SU-DHL-6 (cell line): Measurements from ENCODE around the gene TBC1D4.

Source experiments
- H2AFZ ChIP-seq: fragments of 200-600 bp; sonication (generic); 2 replicates; pipeline ENCODE4 v1.6.1; 2014; ENCODE audit warnings: low read depth, mild to moderate bottlenecking, moderate library complexity, mixed read lengths, antibody characterized with exemption, low read length; ENCODE audit not compliant: severe bottlenecking
- H3F3A ChIP-seq: fragments of 200-600 bp; shearing (Covaris generic); 2 replicates; pipeline ENCODE4 v1.6.0; 2016; ENCODE audit warnings: antibody characterized with exemption, mild to moderate bottlenecking; ENCODE audit not compliant: insufficient read depth
- H3K27ac ChIP-seq: fragments of 200-600 bp; sonication (generic); 2 replicates; pipeline ENCODE4 v1.5.1; 2016; ENCODE audit warnings: low read depth, mild to moderate bottlenecking, low read length, moderate library complexity, mixed read lengths
- H3K27me3 ChIP-seq: fragments of 200-600 bp; sonication (generic), shearing (Covaris generic); 2 replicates; pipeline ENCODE4 v1.6.0; 2014; ENCODE audit warnings: mild to moderate bottlenecking, low read length
- H3K36me3 ChIP-seq: fragments of 200-600 bp; sonication (generic); 2 replicates; pipeline ENCODE4 v1.6.1; 2014; ENCODE audit warnings: mild to moderate bottlenecking, low read length, mixed read lengths
- H3K4me2 ChIP-seq: fragments of 300-600, 200-600 bp; shearing (Covaris generic), sonication (generic); 2 replicates; pipeline ENCODE4 v1.6.0; 2014; ENCODE audit warnings: low read length, low read depth, mild to moderate bottlenecking; ENCODE audit not compliant: poor library complexity, severe bottlenecking
- H3K4me3 ChIP-seq: fragments of 200-600 bp; sonication (generic); 2 replicates; pipeline ENCODE4 v1.5.1; 2014; ENCODE audit warnings: antibody characterized with exemption, low read length, mild to moderate bottlenecking, mixed read lengths; ENCODE audit not compliant: insufficient read depth, poor library complexity, severe bottlenecking
- H3K79me2 ChIP-seq: fragments of 200-600 bp; sonication (generic); 2 replicates; pipeline ENCODE4 v1.6.1; 2014; ENCODE audit warnings: mild to moderate bottlenecking, low read length, moderate library complexity; ENCODE audit not compliant: insufficient read depth
- H3K9ac ChIP-seq: fragments of 200-600 bp; sonication (generic); 2 replicates; pipeline ENCODE4 v1.7.0; 2014; ENCODE audit warnings: mild to moderate bottlenecking, low read length
- H3K9me2 ChIP-seq: fragments of 200-600 bp; sonication (generic); replicated peaks from 2 replicates; pipeline ENCODE4 v1.6.1; 2014; ENCODE audit warnings: low read length; ENCODE audit not compliant: insufficient read depth
- H3K9me3 ChIP-seq: fragments of 200-600 bp; sonication (generic); 2 replicates; pipeline ENCODE4 v1.6.1; 2014; ENCODE audit warnings: low read length, mixed read lengths; ENCODE audit not compliant: insufficient read depth
- H4K20me1 ChIP-seq: fragments of 200-600 bp; sonication (generic); 2 replicates; pipeline ENCODE4 v1.6.1; 2014; ENCODE audit warnings: low read depth, mild to moderate bottlenecking, antibody characterized with exemption, low read length, moderate library complexity, mixed read lengths
- EZH2phosphoT487 ChIP-seq: fragments of 200-600 bp; sonication (generic), shearing (Covaris generic); conservative IDR thresholded peaks from 2 replicates; pipeline ENCODE4 v1.6.1; 2018; ENCODE audit warnings: mild to moderate bottlenecking, antibody characterized with exemption, low read length, moderate library complexity, mixed read lengths
- TF ChIP-seq, protein P1 (sequence below): fragments of 200-600 bp; sonication (generic); IDR thresholded peaks from one replicate; pipeline ENCODE4 v1.5.1; 2017; ENCODE audit warnings: antibody characterized with exemption, mild to moderate bottlenecking, low read length, moderate library complexity; ENCODE audit not compliant: insufficient read depth, poor library complexity, severe bottlenecking

The TBC1D4 gene

DNA sequence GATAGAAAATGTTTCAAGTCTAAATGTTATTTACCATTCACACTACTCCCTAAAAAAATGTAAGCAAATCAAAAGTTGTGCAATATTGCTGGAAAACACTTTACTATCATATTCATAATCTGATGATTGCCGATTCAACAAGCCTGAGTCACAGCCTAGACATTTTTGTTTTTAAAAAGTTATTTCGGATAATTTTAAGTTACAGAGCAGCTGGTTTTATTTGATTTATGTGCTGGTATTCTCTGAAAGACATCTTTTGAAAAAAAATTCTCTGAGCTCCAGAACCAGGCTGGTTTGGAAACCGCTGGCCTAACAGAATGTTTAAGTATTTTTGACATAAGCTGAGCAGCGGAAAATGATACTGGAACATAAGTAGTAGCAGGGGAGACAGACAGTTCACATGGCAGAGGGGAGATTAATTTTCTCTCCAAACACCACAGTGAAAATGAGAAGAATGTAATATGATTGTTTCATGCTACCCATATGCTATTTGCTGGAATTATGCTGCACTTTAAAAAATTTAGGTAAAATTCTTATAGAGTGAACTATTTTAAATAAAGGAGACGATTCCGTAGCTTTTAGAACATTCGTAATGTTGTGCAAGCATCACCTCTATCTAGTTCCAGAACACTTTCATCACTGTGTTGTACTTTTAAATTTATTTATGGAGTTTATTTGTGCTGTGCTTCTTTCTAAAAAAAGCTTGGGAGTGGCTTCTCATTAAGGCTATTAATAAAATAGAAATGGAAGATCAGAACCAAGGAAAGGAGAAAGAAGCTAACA, 36.1 kb downstream of the TBC1D4 start:
- Histone ChIP-seq H3F3A (no peaks in the 10 kb centered on the region), H3K9me3 (no peaks in the 10 kb centered on the region), H3K27me3 (no peaks in the 10 kb centered on the region), H3K4me3 (no peak overlapping the region), H4K20me1 (no peaks in the 10 kb centered on the region), H3K9me2 (no peaks in the 10 kb centered on the region), H3K27ac (no peak overlapping the region), H3K79me2 (no peaks in the 10 kb centered on the region), H3K36me3 (no peaks in the 10 kb centered on the region), H3K9ac (no peak overlapping the region), H3K4me2 (no peak overlapping the region), H2AFZ (no peak overlapping the region)
- TF ChIP-seq EZH2phosphoT487: no peak
- TF ChIP-seq, protein P1, sequence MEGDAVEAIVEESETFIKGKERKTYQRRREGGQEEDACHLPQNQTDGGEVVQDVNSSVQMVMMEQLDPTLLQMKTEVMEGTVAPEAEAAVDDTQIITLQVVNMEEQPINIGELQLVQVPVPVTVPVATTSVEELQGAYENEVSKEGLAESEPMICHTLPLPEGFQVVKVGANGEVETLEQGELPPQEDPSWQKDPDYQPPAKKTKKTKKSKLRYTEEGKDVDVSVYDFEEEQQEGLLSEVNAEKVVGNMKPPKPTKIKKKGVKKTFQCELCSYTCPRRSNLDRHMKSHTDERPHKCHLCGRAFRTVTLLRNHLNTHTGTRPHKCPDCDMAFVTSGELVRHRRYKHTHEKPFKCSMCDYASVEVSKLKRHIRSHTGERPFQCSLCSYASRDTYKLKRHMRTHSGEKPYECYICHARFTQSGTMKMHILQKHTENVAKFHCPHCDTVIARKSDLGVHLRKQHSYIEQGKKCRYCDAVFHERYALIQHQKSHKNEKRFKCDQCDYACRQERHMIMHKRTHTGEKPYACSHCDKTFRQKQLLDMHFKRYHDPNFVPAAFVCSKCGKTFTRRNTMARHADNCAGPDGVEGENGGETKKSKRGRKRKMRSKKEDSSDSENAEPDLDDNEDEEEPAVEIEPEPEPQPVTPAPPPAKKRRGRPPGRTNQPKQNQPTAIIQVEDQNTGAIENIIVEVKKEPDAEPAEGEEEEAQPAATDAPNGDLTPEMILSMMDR: no peak

DNA sequence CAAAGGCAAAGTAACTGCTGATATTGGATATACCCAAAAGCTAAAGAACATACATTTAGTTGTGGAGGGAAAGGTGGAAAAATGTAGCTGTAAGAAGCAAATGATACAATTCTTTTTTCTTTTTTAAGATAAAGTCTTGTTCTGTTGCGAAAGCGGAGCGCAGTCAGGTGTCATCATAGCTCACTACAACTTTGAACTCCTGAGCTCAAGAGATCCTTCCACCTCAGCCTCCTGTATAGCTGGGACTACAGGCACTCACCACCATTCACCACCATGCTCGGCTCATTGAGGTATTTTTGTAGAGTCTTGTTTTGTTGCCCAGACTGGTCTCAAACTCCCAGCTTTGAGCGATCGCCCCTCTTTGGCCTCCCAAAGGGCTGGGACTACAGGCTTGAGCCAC, 38.0 kb downstream of the TBC1D4 start:
- no peak overlapping the region for H2AFZ ChIP-seq
- H3K79me2 ChIP-seq: no peaks in the 10 kb centered on the region
- H3K9ac ChIP-seq: no peak overlapping the region
- H3K27ac ChIP-seq: no peak overlapping the region
- no peaks in the 10 kb centered on the region for H3K36me3 ChIP-seq
- no peak for TF ChIP-seq EZH2phosphoT487
- TF ChIP-seq, protein P1: no peak
- H3F3A ChIP-seq: no peaks in the 10 kb centered on the region
- H3K27me3 ChIP-seq: no peaks in the 10 kb centered on the region
- no peaks in the 10 kb centered on the region for H3K9me3 ChIP-seq
- H3K4me2 ChIP-seq: no peak overlapping the region
- H3K4me3 ChIP-seq: no peak overlapping the region
- H4K20me1 ChIP-seq: no peaks in the 10 kb centered on the region
- no peaks in the 10 kb centered on the region for H3K9me2 ChIP-seq

DNA sequence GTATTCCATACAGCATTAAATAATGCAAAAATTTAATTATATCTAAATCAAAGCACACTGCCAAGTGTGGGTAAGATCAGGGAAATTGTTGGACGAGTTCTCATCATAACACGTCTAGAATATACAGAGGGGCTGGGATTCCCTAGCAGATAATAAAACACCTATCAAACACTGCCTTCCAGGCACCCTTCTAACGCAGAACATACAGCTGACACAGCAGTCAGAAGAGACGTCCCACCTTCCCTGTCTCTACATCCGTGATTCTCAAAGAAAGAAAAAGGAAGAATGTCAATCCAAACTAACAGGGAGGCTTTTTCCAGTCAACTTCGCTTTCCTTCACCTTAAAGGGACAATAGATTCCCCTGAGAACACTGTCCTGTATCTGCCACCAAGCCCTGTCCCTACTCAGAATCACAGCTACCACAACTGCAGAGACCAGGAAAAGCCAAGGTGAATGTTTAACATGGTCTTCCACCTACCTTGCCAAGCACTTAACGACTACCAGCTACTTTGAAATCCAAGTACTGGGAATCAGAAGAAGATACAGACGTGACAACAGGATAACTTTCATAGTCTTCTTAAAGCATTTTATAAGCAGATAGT, 38.5 kb downstream of the TBC1D4 start:
- no peak overlapping the region for H3K9ac ChIP-seq
- H4K20me1 ChIP-seq: no peaks in the 10 kb centered on the region
- no peak overlapping the region for H2AFZ ChIP-seq
- no peaks in the 10 kb centered on the region for H3K36me3 ChIP-seq
- no peaks in the 10 kb centered on the region for H3K27me3 ChIP-seq
- no peaks in the 10 kb centered on the region for H3K9me2 ChIP-seq
- TF ChIP-seq, protein P1: no peak
- TF ChIP-seq EZH2phosphoT487: no peak
- H3K9me3 ChIP-seq: no peaks in the 10 kb centered on the region
- no peak overlapping the region for H3K4me2 ChIP-seq
- no peaks in the 10 kb centered on the region for H3K79me2 ChIP-seq
- H3K4me3 ChIP-seq: no peak overlapping the region
- no peak overlapping the region for H3K27ac ChIP-seq
- H3F3A ChIP-seq: no peaks in the 10 kb centered on the region
